ENCODE data around the gene PHYHD1. TPM values are rescaled to one million over a fixed set of nuclear protein-coding genes. Genes with fewer than 3 reads are reported as not detected.
A peak's percentile ranks its signal among the peaks of the same experiment; 100 is the strongest.

The PHYHD1 gene
- total and polyA plus RNA-seq, 2 of the 13 experiments (the other 11 are each of a cell fraction or from before 2014, with no cell fraction given), result 10.6 to 25.3 TPM

DNA sequence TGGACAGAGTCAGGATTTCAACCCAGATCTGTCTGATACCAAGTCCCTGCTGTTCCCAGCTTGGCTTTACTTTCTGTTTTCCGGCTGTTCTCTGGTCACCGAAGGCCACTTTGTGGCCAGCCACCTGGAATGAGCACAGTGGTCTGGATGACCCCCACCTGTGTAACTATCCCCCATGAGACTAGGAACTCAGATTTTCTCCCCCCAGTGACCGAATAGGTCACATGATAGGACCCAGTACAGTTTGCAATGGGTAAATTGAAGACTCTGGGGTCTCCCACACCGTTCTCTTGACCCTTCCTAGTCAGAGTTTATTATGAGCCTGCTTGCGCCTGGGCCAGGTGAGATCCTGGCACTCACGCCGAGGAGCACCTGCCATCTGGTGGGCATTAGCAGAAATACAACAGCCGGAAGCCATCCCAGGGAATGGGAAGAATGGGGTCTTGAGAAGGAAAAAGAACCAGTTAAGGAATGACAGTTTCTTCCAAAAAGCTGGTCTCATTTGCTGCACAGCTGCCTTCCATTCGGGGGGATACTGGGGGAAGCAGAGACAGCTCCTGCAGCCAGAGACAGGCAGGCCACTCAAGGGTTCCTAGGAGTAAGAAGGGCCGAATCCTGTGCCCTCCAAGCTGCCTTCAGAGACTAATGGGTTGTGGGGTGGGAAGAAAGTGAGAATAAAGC lies 7.1 kb downstream of the PHYHD1 start (continued):
- TF ChIP-seq, protein P1, sequence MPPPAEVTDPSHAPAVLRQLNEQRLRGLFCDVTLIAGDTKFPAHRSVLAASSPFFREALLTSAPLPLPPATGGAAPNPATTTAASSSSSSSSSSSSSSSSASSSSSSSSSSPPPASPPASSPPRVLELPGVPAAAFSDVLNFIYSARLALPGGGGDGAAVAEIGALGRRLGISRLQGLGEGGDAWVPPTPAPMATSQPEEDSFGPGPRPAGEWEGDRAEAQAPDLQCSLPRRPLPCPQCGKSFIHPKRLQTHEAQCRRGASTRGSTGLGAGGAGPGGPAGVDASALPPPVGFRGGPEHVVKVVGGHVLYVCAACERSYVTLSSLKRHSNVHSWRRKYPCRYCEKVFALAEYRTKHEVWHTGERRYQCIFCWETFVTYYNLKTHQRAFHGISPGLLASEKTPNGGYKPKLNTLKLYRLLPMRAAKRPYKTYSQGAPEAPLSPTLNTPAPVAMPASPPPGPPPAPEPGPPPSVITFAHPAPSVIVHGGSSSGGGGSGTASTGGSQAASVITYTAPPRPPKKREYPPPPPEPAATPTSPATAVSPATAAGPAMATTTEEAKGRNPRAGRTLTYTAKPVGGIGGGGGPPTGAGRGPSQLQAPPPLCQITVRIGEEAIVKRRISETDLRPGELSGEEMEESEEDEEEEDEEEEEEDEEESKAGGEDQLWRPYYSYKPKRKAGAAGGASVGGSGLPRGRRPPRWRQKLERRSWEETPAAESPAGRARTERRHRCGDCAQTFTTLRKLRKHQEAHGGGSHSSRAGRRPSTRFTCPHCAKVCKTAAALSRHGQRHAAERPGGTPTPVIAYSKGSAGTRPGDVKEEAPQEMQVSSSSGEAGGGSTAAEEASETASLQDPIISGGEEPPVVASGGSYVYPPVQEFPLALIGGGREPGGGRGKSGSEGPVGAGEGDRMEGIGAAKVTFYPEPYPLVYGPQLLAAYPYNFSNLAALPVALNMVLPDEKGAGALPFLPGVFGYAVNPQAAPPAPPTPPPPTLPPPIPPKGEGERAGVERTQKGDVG (CRISPR knock-in tag; IDR thresholded peaks at IDR 0.05; ENCODE audit: borderline replicate concordance), result no peak
- TF ChIP-seq, protein P2, sequence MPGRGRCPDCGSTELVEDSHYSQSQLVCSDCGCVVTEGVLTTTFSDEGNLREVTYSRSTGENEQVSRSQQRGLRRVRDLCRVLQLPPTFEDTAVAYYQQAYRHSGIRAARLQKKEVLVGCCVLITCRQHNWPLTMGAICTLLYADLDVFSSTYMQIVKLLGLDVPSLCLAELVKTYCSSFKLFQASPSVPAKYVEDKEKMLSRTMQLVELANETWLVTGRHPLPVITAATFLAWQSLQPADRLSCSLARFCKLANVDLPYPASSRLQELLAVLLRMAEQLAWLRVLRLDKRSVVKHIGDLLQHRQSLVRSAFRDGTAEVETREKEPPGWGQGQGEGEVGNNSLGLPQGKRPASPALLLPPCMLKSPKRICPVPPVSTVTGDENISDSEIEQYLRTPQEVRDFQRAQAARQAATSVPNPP (CRISPR knock-in tag; IDR thresholded peaks at IDR 0.05), result no peak
- no peak for TF ChIP-seq FOXP1 (IDR thresholded peaks at IDR 0.05)
- TF ChIP-seq FOXP1 (CRISPR knock-in tag; IDR thresholded peaks at IDR 0.05), result no peak
- TF ChIP-seq MYNN (CRISPR knock-in tag; IDR thresholded peaks at IDR 0.05; ENCODE audit: low read depth), result 0 out of 2 replicates have a peak, but pooled peaks have one; percentile 27
- no peak for TF ChIP-seq GZF1 (CRISPR knock-in tag; IDR thresholded peaks at IDR 0.05)
- TF ChIP-seq TOPORS (CRISPR knock-in tag; IDR thresholded peaks at IDR 0.05), result no peak
- TF ChIP-seq ZNF850 (CRISPR knock-in tag; conservative IDR thresholded peaks at IDR 0.05), result no peak
- TF ChIP-seq, protein P3, sequence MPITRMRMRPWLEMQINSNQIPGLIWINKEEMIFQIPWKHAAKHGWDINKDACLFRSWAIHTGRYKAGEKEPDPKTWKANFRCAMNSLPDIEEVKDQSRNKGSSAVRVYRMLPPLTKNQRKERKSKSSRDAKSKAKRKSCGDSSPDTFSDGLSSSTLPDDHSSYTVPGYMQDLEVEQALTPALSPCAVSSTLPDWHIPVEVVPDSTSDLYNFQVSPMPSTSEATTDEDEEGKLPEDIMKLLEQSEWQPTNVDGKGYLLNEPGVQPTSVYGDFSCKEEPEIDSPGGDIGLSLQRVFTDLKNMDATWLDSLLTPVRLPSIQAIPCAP (CRISPR knock-in tag; IDR thresholded peaks at IDR 0.05; ENCODE audit: low read depth), result no peak
- TF ChIP-seq NAIF1 (CRISPR knock-in tag; IDR thresholded peaks at IDR 0.05; ENCODE audit: borderline replicate concordance), result no peak
- TF ChIP-seq ZNF792 (CRISPR knock-in tag; IDR thresholded peaks at IDR 0.05), result no peak
- no peak for TF ChIP-seq ZNF430 (CRISPR knock-in tag; IDR thresholded peaks at IDR 0.05)
- TF ChIP-seq, protein P4, sequence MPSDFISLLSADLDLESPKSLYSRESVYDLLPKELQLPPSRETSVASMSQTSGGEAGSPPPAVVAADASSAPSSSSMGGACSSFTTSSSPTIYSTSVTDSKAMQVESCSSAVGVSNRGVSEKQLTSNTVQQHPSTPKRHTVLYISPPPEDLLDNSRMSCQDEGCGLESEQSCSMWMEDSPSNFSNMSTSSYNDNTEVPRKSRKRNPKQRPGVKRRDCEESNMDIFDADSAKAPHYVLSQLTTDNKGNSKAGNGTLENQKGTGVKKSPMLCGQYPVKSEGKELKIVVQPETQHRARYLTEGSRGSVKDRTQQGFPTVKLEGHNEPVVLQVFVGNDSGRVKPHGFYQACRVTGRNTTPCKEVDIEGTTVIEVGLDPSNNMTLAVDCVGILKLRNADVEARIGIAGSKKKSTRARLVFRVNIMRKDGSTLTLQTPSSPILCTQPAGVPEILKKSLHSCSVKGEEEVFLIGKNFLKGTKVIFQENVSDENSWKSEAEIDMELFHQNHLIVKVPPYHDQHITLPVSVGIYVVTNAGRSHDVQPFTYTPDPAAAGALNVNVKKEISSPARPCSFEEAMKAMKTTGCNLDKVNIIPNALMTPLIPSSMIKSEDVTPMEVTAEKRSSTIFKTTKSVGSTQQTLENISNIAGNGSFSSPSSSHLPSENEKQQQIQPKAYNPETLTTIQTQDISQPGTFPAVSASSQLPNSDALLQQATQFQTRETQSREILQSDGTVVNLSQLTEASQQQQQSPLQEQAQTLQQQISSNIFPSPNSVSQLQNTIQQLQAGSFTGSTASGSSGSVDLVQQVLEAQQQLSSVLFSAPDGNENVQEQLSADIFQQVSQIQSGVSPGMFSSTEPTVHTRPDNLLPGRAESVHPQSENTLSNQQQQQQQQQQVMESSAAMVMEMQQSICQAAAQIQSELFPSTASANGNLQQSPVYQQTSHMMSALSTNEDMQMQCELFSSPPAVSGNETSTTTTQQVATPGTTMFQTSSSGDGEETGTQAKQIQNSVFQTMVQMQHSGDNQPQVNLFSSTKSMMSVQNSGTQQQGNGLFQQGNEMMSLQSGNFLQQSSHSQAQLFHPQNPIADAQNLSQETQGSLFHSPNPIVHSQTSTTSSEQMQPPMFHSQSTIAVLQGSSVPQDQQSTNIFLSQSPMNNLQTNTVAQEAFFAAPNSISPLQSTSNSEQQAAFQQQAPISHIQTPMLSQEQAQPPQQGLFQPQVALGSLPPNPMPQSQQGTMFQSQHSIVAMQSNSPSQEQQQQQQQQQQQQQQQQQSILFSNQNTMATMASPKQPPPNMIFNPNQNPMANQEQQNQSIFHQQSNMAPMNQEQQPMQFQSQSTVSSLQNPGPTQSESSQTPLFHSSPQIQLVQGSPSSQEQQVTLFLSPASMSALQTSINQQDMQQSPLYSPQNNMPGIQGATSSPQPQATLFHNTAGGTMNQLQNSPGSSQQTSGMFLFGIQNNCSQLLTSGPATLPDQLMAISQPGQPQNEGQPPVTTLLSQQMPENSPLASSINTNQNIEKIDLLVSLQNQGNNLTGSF (CRISPR knock-in tag; IDR thresholded peaks at IDR 0.05), result no peak
- no peak for TF ChIP-seq ZNF839 (CRISPR knock-in tag; IDR thresholded peaks at IDR 0.05; ENCODE audit: borderline replicate concordance)
- TF ChIP-seq KLF16 (CRISPR knock-in tag; IDR thresholded peaks at IDR 0.05), result 0 out of 4 replicates have a peak, but pooled peaks of 1 of the 2 experiments have one; percentile 17
- no peak for TF ChIP-seq ATF1 (CRISPR knock-in tag; IDR thresholded peaks at IDR 0.05)
- TF ChIP-seq ZMYM3 (CRISPR knock-in tag; IDR thresholded peaks at IDR 0.05), result no peak
- TF ChIP-seq DR1 (CRISPR knock-in tag; IDR thresholded peaks at IDR 0.05), result no peak
- TF ChIP-seq HCFC1 (IDR thresholded peaks at IDR 0.05; ENCODE audit: low read depth, low read length), result no peak
